GM18505 (cell line): ENCODE data around the gene ALDH1A3.

ENCODE experiments used
- ATAC-seq: cut with Tn5 transposase; IDR thresholded peaks from one replicate; pipeline ENCODE4 v1.9.1; 2021; ENCODE audit not compliant: unreplicated experiment
- POLR2A ChIP-seq: IDR thresholded peaks from 4 replicates; pipeline ENCODE4 v1.6.1; 2011; ENCODE audit warnings: borderline replicate concordance; ENCODE audit not compliant: insufficient read depth, insufficient read length; ENCODE audit errors: extremely low read depth

Gene ALDH1A3

GRCh38 chr15:100909565-100909964 lies 29.9 kb downstream of the ALDH1A3 start:
- no peak for TF ChIP-seq POLR2A
- no peak for ATAC-seq

- no peak for TF ChIP-seq POLR2A
- no peak for ATAC-seq
Measured at GRCh38 chr15:100909989-100910955, 30.6 kb downstream of the ALDH1A3 start.

DNA sequence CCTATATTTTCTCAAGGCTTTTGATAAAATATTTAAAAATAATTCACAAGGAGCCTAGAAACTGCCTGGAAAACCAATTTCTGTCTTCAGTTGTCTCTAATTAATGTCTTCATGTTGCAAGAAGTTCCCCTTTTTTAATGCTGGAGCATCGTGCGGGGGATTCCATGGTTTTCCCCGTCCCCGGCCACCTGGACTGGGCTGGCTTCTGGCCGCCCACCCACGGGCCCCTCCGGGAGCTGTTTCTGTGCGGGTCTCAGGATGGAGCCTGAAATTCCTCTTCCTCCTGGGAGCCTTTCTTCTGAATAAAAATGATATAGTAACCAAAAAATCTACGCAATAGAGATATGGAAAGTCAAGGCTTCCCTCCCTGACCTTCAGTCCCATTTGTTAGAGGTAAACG lies 31.5 kb downstream of the ALDH1A3 start:
- no peak for TF ChIP-seq POLR2A
- ATAC-seq = no peak

DNA sequence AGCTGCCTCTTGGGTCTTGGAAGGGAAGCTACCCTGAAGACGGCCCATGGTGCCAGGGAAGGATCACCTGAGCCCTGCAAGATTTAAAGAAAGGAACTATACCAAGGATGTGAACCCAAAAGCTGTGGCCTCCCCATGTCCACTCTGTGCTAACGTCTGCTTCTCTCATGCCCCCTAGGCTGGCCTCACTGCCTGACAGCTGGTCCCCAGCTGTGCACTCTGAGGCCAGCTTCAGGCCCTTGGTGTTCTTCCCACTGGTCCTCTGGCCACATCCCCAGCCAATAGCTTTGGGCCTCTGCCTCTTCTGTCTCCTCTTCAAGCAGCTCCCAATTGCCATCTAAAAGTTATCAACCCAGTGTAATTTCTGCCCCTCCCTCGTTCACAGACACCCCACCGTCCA lies 34.3 kb downstream of the ALDH1A3 start:
- no peak for ATAC-seq
- no peak for TF ChIP-seq POLR2A

DNA sequence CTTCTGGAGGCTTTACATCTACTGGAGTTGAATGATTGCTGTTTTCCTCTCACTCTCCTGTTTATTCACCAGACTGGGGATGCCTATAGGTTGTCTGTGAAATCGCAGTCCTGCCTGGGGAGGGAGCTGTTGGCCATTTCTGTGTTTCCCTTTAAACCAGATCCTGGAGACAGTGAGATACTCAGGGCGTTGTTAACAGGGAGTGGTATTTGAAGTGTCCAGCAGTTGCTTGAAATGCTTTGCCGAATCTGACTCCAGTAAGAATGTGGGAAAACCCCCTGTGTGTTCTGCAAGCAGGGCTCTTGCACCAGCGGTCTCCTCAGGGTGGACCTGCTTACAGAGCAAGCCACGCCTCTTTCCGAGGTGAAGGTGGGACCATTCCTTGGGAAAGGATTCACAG lies 35.2 kb downstream of the ALDH1A3 start:
- ATAC-seq = no peak
- no peak for TF ChIP-seq POLR2A

DNA sequence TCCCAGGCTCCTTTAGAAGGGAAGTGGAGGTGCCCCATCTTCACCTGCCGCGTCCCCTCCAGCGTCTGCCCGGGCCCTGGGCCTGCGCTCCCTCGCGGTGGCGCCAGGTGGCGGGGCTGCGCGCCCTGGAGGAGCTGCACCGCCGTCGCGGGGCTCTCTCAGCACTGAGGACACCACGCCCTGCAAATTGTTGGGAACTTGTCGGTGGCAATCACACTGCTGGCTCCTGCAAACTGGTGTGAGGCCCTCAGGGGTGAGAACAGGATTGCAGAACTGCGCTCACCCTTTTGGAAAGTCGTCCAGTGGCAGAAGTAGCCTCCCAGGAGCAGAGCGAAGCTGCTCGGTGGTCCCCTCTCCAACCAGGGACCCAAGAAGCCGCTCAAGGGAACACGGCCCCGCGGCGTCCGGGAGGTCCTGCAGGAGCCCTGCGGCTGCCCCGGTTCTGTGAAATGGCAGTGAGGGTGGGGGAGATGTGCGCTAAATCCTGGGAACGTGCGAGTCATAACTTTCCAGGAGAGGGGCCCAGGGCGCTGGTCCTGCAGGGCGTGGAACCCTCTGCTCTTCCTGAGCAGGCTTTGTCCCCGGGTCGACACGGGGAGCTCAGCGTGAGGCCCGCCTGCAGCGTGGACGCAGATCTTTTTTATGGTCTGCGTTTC lies 38.5 kb downstream of the ALDH1A3 start:
- no peak for TF ChIP-seq POLR2A
- ATAC-seq = peak; percentile 57

- ATAC-seq = peak; percentile 33
- TF ChIP-seq POLR2A = peak; percentile 44
Measured at GRCh38 chr15:100918690-100919480, 39.3 kb downstream of the ALDH1A3 start, which contains the start of gene LRRK1. TSS of gene LRRK1 (plus strand) at chr15:100919357. CDS start at chr15:100924633, 5,276 bp downstream.

DNA sequence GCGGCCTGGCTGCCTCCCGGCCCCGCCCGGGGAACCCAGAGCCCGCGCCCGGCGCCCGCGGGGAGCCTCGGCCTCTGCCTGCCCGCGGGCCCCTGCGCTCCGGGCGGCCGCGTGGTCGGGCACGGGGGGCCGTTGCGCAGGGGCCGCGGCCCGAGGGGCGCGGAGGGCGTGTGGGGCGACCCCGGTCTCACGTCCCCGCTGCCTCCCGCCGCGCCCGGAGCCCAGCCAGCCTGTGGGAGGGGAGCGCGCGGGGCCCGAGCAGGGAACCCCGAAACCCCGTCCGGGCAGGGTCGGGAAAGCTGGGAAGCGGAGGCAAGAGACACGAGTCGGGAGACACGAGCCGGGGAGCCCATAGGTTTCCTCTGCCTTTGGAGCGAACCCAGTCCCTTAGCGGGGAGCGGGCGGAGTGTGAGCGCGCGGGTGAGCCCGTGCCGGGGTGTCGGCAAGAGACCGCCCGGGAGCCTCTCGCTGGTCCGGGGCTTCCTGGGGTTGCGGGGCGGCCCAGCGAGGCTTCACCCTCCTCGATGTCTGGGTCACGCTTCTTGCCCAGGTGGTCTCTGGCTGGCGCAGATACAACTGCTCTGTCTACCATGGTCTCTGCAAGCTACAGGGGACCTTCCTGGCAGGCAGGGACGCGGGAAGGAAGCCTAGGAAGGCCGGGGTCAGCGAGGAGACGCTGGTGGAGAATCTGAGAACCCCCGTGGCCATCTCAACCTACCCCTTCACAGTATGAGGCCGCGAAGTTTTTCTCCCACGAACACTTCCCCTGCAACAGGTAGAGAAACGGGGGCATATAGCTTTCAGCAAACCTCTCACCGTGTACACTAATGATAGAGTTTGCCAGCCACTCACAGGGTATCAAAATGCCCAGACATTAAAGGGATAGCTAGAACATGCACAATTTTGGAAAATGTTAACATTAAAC lies 40.1 kb downstream of the ALDH1A3 start:
- no peak for TF ChIP-seq POLR2A
- ATAC-seq = peak; percentile 26

DNA sequence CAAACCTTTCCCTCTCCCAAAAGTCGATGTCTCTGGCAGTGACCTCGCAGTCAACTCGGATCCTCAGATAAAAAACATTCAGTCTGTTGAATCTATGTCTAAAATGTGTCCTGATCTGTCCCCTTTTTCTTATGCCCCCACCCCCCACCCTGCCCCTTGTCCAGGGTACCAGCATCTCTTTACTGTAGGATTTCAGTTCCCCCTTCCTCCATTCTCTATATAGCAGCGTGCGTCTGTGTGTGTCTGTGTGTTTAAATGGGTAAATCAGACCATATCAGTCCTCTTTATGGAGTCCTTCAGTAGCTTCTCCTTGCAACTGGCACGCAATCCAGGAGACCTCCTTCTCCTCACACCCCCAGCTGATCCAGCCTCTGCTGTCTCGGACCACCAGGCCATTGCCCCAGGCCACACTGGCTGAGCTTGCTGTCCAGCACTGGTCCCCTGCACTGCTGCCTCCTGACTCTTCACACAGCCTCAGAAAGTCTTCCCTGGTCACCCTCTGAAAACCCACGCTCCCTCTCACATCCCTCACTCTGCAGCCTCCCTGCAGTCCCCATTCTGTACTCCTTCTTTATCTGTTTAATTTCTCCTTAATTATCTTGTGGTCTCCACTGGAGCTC lies 41.0 kb downstream of the ALDH1A3 start:
- no peak for ATAC-seq
- TF ChIP-seq POLR2A = peak; percentile 41

DNA sequence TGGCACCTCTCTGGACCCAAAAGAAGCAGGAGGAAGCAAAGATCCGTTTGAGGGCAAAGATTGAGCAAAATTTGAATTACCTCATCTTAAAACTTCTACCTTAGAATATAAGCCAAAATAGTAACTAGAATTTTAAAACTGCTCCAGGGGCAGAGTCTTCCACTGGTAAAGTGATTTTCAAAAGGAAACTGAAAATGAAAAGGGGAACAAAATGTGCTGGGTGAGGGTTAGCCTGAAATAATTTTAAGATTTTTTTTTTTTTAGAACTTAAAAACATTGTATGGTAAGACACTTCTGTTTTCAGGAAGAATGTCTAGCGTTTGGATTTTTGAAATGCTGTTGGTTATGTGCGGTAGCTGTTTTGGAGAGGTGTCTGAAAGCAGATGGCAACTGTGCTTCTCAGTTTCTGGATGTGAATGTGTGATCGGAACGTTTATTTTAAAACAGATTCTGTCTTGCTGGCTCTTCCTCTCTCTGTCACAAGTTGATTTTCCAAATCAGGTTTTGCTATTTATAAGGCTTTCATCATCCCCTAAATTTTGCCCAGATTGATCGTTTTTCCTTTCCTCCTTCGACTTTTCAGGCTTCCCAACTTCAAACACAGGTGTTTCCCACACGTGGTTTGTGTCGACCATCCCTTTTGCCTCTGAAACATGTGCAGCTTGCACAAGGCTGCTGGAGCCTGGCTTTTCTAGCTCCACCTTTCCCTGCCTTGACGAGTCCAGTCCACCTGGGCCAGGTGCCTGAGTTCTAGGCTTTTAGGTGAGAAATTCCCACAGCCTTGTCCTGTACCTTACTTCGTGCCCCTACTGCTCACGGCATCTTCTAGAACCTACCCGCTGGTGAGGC lies 42.8 kb downstream of the ALDH1A3 start:
- ATAC-seq = no peak
- no peak for TF ChIP-seq POLR2A

DNA sequence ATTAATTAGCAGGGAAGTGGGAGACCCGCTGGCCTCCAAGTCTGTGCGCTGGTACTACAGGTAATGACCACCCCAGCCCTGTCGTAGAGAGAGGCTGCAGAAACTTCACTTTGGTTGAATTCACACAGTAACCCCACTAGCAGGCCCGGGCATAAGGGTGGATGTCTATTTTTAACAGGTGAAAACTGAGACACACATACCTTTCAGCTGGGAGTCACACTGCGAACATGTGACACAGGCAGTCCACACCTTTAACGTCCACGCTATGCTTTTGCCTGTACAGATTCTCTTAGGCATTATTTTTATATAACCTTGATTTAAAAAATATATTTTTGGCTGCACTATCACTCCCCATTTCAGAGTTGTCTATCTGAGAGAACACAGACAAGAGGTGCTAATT lies 43.4 kb downstream of the ALDH1A3 start:
- TF ChIP-seq POLR2A = no peak
- no peak for ATAC-seq
